ENCODE data around the gene PRSS3.

- TF ChIP-seq MYC (IDR thresholded peaks at IDR 0.05; ENCODE audit: insufficient read depth, insufficient read length, insufficient replicate concordance, low read length, severe bottlenecking): no peak
- no peak for TF ChIP-seq NFYA (IDR thresholded peaks at IDR 0.05; ENCODE audit: borderline replicate concordance, low read depth, low read length)
- no peak for TF ChIP-seq EZH2 (IDR thresholded peaks at IDR 0.05; ENCODE audit: borderline replicate concordance, control insufficient read depth, low read depth, low read length)
Measured at GRCh38 chr9:33823801-33824200, 28.4 kb downstream of the PRSS3 start.

Measured in GM12878 (cell line).